ENCODE measurements around the gene QSOX1. TPM values are rescaled to one million over a fixed set of nuclear protein-coding genes. Genes with fewer than 3 reads are reported as not detected.

The QSOX1 gene
- total and polyA plus RNA-seq, 2 of the 4 experiments (the other 2 are of a cell fraction): 102 to 791 TPM

Other genes with a start within 250 kb of the QSOX1 start
- gene CEP350, start 200.1 kb upstream of the QSOX1 start, total RNA-seq (2012; rRNA removed): 36.4 and 55.8 TPM in 2 replicates
- gene CEP350, start 200.1 kb upstream of the QSOX1 start, polyA plus RNA-seq (2012; rRNA removed): 4.5 and 5.0 TPM in 2 replicates
- gene LHX4, start 75.4 kb downstream of the QSOX1 start, total RNA-seq (2012; rRNA removed): 0.18 and 0.28 TPM in 2 replicates
- gene LHX4, start 75.4 kb downstream of the QSOX1 start, polyA plus RNA-seq (2012; rRNA removed): 0.03 and 0.05 TPM in 2 replicates